NCI-H187 treated with DMSO at 0.1 percent for 48 hours (cell line): ENCODE measurements around the gene ZMIZ1.
"Not testable (repeated sequence)": the region's sequence is repeated elsewhere in the genome, so short reads cannot be mapped to it uniquely, and the experiment has no call there.

Source experiments
- DNase-seq: peaks from one replicate; lab custom pipeline; 2025; lab: John Stamatoyannopoulos, UW

The ZMIZ1 gene

DNA sequence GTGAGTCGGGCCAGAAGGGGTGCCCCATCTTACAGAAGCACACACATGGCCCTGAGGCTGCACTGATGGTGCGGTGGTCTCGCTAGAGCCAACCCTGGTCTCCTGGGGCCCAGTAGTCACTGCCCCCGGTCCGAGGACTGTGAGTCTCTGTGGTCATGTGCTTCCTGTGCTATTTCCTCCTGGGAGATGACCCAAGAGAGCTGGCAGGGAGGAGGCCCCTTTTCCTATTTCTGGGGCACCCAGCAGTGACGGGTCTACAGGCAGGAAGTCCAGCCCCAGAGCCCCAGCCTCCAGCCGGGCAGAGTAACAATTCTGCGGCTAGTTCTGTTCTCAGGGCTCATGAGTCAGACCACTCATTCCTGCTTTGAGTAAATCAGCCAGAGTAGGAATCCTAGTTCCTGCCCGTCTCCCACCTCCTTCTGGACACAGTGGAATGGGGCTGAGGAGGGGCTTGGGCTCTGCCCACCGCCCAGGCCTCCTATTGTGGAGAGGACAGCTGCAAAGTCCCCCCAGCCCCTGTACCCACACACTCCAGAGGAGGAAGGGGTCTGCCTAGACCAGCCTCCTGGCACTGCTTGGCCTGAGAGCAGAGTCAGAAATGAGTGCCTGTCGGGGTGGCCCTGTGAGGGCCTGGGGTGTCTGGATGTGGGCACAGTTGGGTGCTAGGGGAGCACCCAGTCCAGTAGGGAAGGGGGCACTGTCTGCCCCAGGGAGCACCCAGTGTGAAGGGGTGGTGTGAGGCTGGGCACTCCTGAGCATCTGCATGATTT, 198.0 kb downstream of the ZMIZ1 start:
- no peak for DNase-seq

DNA sequence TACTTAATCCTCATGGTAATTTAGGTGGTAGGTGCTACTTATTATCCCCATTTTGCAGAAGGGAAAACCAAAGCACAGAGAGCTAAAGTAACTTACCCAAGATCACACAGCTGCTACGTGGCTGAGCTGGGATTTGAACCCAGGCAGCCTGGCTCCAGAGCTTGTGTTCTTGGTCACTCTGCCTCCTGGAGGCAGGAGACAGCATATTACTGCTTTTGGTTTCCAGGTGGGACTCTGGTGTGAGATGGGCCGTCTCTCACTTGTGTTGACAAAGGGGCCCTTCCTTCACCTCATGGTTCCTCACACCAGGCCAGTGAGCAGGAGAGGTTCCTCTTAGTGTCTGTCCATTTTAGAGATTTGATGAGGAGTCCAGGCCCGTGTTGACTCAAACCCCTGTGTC, 198.7 kb downstream of the ZMIZ1 start:
- DNase-seq, result no peak

DNA sequence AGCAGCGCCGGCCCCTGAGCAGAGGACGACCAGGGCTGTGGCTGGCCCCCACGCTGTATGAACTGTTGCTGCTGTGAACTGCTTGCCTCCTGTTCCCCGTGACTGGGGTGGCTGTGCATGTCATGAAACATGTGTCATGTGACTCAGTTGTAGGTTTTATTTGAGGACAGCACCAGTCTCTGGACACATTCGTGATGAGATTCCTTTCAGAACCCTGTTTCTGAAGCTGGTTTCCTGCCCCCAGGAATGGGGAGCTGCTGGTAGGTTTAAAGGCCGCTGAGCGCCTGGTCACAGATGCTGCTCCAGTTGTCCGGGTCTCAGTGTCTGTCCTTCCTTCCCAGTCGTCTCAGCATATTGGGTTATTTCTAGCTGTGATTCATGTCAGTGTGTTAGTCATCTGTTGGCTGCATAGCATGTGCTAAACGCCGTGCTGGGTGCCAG, 199.4 kb downstream of the ZMIZ1 start:
- no peak for DNase-seq

DNA sequence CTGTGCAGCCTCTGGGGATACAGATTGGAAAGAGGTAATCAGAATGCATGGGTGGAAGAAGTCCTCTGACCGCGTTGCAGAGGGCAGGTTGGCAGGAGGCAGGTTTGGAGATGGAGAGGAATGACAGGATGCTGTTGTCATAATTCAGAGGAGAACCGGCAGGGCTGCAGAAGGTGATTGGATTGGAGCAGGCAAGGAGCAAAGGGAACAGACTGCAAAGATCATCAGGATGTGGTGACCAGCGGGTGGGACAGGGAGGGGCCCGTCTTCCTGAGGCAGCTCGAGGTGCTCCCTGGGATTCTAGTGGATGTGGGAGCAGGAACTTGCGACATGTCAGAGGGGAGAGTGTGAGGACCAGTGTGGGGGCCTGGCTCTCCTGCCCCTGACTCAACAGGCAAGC, 200.0 kb downstream of the ZMIZ1 start:
- no peak for DNase-seq

DNA sequence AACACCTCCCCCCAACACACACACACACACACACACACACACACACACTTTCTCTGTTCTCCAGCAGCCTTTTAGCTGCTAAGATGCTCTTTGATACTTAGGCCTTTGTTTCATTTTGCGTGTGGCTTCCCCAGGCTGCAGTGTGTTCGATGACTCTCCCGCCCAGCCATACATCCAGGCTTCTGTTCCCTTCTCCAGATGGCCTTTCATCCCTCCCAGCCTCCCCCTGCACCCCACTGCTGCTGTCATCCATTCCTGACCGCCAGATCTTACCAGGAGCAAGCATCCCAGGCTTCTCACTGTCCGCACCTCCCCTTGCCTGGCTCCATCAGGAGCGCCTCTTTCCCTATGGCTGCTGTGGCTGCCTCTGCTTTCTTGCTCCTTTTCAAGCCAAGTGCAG, 200.7 kb downstream of the ZMIZ1 start:
- DNase-seq, result no peak

DNA sequence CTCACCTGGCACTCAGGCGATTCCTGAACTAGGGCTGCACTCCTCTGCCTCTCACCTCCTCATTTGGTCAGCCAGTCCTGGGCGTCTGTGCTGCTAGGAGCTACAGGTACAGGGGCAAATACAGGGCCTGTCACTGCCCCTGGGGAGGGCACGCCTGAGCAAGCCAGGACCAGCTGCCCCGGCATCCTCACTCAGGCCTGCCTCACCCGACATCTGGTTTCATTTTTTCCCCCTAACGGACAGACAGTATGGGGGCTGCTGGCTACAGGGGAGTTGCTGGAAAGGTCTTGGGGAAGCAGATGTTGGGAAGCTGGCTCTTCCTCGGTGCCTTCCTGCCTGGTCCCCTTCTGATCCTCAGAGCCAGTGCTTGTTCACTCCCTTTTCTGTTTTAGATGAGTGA, 201.2 kb downstream of the ZMIZ1 start:
- no peak for DNase-seq

DNA sequence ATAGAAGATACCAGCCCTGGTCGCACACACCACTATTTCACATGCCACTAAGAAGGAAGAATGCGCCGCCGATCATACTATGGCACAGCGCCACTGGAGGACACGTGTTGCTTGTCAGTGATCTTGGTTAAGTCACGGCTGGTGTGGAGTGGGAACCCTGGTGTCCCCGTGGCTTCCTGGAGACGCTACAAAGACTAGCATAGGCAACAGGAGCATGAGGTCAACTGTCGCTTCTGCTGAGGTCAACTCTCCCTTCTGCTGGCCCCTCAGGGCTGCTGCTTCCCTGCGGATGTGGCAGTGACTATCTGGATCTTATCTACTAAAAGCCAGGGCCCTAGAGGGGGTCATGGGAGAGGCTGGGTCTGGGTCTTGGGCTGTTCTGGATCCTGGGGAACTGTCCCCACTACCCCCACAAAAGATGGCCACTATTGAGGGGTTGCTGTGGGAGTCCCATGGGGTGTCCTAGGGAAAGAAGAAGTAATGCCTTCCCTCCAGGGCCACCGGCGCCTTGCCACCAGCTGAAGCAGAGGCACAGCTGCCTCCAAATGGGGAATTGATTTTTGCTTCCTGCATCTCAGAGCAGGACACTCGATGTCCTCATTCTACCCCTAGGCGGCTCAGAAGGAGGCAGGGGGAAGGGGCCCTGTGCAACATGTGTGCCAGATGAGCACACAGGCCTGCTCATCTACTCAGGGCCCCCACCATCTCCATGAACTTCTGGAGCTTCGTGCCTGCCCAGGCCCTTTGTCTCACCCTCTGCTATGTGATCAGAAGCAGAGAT, 201.9 kb downstream of the ZMIZ1 start:
- no peak for DNase-seq

DNA sequence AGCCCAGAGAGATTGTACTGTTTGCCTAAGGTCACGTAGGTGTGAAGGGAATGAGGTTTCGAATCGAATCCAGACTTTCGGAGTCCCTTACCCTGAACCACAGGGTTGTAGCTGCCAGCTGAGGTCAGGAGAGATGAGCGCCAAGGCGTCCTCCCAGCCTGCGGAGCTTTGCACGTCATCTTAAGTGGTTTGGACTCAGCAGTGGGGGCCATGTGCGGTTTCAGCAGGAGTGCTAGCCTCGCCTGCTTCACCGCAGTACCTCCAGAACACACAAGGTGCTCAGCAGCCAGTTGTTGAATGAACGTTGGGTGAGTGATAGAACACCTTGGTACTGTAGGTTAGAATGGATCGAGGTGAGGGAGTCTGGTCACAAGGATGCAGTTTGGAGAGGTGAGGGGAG, 203.6 kb downstream of the ZMIZ1 start:
- DNase-seq, result no peak

DNA sequence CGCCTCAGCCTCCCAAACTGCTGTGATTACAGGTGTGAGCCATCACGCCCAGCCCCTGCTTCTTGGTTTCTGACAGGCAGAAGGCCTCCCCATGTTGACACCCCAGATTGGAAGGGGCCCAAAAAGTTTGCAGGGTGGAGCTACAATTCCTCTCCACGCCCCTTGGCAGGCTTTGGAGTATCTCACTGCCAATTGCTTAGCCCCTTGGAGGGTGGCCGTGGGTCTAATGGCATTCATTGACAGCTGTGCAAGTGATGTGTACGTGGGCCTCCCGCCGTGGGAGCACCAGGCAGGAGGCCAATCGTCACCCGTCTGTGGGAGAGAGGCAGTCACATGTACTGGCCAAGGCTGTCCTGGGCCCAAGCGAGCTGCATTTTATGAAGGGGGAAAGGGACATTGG, 204.8 kb downstream of the ZMIZ1 start:
- no peak for DNase-seq

DNA sequence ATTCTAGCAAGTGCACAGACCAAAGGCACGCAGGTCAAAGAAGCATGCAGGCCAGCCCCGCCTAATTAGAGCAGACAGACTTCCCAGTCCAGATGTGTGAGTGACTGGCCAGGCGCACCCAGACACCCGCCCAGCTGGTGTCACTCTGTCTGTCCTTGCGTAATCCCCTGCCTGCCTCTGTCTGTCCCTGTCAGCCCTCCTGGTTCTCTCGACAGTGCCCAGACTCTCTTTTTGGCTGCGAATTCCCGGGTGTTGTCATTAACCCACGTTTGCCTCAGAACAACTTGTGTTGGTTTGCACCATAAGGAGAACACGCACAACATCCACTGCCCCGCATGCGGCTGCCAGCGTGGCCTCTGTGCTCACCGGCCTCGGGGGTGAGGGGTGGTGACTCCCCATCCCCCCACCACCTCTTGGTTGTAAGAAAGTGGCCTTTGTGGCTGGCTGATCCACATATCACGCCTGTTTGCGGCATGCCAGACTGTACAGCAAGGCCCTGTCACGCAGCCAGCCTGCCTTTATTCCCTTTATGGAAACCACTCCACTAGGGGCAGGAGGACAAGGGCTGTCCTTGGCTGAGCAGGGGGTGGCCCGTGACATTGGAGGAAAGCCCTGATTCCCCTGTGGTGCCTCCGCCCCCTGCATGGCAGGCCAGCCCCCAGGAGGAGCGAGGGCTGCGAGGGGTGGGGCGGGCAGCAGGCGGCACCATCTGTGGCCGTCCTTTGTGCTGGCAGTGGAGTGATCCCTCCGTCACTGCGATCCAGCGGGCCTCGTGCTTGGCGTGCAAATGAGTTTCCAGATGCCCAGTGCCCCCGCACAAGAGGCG, 205.7 kb downstream of the ZMIZ1 start:
- DNase-seq, result no peak

DNA sequence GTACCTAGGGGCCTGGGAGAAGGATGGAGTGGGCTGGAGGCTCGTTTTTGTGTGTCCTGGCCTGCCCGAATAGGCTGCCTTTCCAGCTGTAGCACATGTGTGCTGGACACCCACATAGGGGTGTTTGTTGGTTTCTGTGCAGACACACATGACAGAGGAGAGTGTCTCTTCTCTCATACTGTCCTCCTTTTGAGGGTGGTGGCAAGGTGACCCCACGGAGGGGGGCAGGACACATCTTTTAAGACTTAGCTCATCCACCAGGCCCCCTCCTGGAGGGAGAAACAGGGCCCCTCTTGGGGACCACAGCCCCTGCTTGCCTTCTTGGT, 206.3 kb downstream of the ZMIZ1 start:
- no peak for DNase-seq

DNA sequence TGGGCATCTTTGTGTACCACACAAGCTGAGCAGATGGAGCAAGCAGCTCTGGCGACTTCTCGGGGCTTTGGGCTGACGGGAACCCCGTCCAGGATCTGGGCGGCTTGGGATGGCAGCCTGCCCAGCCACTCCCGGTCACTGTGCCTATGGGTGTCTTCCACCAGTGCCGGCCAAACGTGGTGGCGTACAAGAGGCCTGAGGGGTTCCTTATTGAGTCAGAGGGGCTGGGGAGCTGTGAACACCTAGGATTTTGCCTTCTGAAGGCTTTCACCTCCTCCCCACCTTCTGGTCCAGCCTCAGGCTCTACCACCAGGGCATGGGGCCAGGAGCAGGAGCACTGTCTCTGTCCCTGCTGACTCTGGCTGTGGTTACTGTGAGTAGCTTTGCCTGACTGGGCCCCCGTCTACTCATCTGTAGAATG, 206.7 kb downstream of the ZMIZ1 start:
- DNase-seq, result no peak

DNA sequence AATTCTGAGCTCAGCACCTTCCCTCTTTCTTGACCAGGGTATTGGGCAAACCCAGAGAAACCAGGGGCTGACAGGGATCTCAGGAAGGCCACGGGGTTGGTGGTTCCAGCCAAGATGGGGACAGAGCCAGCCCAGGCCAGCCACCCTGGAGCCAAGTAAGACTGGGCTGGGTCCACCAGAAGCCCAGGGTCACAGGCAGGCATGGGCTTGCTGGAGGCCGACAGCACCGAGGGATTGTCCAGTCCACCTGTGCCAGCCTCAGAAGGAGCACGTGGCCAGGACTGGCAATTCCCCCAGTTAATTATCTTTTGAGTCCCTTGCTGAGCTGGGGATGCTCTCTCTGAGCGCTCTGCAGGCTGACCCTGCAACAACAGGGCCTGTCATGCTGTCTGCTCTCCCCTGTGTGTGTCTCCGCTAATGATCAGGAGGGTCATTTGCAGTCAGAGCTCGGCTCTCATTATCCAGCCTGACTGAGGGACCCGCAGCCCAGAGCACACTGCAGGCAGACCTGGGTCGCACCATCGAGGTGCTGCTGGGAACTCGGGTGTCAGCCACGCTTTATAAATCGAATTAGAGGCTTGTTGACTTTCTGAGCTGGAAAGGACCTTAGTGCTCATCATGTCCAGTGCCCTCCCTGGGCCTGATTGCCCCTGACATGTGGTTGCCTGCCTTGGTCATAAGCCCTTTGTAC, 209.0 kb downstream of the ZMIZ1 start:
- DNase-seq, result no peak

DNA sequence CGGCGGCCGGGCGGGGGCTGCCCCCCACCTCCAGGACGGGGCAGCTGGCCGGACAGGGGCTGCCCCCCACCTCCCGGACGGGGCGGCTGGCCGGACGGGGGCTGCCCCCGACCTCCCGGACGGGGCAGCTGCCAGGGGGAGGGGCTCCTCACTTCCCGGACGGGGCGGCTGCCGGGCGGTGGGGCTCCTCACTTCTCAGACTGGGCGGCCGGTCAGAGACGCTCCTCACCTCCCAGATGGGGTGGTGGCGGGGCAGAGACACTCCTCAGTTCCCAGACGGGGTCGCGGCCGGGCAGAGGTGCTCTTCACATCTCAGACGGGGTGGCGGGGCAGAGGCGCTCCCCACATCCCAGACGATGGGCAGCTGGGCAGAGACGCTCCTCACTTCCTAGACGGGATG, 210.3 kb downstream of the ZMIZ1 start:
- DNase-seq, result not testable (repeated sequence)

DNA sequence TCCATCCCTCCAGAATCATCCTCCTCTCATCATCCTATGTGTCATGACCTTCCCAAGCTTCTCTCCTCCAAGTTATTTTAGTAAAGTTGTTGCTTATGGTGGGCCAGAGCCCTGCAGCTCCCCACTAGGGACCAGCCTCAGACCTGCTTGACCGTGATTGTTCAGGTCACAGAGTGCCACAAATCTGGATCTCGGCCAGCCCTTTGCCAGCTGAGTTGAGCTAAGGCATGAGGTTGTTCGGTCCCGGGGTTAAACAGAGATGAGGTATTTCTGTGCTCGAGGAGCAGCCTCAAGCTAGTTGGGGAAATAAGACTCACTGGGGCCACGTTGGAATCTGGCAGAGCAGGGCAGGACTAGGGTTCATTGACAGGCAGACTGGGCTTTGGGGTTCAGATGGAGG, 212.2 kb downstream of the ZMIZ1 start:
- no peak for DNase-seq

DNA sequence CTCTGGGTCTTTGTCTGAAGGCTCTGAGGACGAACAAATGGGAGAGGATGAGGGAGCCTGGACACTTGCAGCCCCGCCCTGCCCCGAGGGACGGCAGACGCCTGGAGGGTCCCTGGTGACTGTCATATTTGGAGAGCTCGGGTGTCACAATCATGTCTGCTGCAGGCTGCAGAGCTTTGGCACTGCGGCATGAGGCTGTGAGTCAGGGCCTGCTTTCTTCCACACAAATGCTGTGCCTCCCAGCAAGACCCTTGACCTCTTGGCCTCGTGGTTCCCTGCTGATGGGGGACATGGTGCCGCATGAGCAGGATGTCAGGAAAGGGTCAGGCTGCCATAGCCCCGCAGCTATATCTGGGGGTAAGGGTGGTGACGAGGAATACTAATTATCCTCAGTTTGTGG, 213.6 kb downstream of the ZMIZ1 start:
- no peak for DNase-seq

DNA sequence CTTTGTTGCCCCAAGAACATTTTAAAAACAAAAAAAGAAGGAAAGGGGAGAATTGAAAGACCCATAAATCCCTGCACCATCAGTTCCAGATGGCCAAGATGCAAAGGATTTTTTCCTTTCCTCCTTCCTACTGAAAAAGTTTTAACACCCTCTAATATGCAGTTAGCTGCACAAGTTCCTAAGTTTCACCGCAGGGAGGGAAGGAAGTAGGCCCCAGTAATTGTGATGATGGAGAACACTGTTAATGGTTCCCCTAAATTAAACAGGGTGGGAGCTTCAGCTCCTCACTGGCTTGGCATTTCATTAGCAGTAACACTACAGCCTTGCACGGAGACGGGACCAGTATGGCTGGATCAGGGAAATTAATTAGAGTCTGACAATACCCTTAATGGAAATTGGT, 214.8 kb downstream of the ZMIZ1 start:
- DNase-seq, result no peak

DNA sequence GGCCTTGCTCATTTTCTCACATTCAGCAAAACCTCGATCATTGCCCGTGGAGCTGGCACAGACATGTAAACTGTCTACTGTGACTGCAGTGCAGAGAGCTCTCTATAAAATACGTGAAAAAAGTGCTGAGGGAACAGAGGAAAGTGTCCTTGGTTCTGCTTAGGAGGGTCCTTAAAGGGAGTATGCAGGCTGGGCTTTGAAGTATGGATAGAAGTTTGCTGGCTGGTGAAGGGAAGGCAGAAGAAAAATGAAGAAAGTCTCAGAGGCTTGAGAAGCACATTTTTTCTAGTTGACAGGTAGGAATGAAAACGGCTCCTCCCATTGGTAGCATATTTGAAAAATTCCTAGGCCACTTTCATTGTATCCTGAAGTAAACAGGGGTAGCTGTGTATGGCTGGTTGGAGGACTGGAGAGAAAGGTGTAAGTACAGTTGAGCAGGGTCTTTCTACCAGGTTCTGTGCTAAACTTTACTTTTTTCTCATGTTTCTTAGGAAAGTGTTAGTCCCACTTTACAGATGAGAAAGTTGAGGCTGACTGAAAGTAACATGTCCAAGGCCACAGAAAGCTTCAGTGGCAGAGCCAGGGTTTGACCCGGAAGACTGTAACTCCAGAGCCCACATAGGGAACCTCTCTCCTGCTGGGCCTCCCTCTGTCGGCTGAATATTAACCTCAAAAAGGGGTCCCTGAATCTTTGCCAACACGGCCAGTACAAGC, 215.5 kb downstream of the ZMIZ1 start:
- DNase-seq, result no peak

DNA sequence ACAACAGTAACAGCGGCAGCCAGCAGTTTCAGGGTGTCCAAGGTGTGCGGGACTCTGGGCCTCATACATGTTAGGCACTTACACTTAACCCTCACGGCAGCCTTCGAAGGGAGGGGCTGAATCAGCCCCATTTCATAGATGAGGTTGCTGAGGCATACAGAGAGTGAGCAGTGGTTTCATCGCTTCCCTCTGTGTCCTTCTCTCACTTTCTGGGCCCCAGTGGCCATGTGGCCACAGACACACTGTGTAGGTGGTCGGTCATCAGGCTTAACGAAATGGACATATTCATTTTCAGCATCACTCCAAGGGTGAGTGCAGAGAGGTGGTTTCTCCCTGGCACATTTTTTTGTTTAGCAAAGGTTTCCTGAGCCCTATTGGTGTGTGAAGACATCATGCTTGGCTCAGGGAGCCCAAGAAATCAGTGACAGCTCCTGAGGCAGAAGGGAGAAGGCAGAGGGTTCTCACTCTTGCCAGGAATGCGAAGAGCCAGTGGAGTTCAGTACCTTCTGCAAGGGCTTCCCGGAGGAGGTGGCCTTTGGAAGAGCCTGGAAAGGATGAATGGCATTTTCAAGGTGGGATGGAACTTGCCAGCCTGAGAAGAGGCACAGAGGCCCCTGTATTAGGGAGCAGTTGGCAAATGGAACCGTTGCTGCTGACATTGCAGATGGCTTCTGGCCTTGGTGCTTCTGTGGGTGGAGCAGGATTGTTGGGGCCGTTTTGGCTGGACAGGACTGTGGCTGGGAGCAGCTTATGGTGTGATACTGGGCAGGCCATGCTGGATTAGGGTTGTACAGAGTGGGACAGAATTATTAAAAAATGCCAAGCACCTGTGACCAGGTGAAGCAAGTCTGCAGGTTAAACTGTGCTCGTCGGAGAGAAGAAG, 216.8 kb downstream of the ZMIZ1 start:
- DNase-seq, result no peak

DNA sequence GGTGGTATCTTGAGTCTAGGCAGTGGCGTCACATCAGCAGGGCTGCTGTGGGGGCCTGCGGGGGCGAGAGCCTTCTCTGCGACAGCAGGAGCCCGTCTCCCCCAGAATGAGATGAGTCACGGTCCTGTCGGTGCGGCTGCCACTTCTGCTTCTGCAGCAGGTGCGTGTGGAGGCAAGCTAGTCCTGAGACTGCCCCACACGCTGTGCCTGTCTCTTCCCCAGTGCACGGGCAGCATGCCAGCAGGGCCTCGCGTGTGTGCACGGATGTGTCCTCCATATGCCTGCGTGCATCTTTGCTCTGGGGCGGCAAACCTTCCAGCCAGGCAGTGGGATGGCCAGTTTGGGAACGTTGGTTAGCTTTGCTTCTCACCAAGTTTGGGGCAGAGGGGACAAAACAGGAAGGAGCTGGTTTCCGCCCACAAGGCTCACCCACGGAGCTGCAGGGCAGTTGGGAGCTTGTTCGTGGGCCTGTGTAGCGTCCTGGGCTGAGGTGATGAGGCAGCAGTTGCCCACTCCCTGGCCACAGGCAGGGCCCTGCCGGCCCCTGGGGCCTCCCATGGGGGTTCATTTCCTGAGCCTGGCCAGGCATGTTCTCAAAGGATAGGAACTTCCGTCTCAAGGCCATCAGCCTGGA, 217.7 kb downstream of the ZMIZ1 start:
- no peak for DNase-seq
